ENCODE data around the gene AQP2.

The AQP2 gene

DNA sequence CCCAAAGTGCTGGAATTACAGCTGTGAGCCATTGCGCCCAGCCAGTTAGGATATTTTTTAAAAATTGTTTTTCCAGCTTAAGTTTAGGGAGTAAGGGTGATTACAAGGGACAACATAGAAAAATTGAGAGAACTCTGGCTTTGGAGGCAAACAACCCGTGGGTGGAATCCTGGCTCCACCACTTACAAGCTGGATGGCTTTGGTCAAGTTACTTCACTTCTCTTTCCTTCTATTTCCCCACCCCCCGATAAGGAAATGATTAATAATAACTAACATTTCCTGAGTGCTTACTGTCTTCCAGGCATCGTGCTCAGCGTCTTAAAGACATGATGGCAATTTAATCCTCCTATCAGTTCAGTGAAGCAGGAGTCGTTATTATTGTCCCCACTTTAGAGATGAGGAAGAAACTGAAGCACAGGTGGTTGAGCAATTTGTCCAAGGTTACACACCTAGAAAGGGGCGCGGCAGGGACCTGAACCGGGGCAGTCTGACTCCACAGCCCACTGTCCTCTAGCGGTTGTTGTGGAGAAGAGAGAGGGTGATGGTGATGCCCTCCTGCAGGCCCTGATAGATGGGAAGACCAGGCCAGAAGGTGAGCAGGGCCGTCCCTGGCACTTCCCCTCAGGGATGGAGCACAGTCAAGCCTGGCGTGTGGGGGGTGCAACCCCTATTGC lies 30.2 kb upstream of the AQP2 start:
- DNase-seq (ENCODE audit: low read depth) = no peak

GRCh38 chr12:49920915-49921286 lies 29.6 kb upstream of the AQP2 start:
- no peak for DNase-seq (ENCODE audit: low read depth)

DNA sequence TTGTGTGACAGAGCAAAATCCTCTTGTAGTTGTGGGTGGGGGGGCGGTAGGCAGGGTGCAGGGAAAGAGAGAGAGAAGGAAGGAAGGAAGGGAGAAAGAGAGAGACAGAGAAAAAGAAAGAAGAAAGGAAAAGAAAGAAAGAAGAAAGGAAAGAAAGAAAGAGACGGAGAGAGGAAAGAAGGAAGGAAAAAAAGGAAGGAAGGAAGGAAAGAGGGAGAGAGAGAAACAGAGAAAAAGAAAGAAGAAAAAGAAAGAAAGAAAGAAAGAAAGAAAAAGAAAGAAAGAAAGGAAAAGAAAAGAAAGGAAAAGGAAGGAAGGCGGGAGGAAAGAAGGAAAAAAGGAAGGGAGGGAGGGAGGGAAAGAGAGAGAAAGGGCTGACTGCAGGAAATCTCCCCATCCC lies 29.2 kb upstream of the AQP2 start:
- DNase-seq (ENCODE audit: low read depth) = no peak

- no peak for DNase-seq (ENCODE audit: low read depth)
Observed at GRCh38 chr12:49921936-49922335, 28.6 kb upstream of the AQP2 start.

DNA sequence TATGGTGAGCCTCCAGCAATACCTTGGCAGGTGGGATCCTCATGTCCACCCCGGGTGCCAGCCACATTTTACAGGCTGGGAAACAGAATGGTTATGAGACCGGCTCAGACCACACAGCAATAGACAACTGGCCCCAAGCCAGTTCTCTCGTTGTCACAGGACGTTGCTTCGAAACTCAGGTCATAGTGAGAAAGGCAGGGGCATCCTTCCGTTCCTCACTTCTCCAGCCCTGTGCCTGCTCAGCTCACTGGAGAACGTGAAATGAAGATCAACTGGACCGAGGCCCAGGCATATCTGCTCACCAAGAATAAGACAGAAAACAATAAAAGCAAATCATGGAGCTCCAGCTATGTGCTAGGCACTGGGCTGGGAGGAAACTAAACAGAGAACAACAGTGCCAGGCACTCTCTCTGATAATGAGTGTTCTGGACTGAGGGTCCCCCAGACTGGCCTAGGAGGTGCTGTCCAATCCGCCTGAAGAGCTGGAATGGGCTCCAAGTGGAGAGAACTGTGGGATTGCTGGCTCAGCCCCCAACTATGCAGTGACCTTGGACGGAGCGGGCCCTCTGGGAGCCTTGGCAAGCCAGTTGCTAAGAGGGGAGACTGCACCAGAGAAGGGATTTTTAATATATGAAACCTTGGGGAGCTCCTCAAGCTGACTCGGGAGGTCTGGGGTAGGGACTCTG lies 28.0 kb upstream of the AQP2 start:
- DNase-seq (ENCODE audit: low read depth) = no peak

- DNase-seq (ENCODE audit: low read depth) = no peak
Observed at GRCh38 chr12:49923035-49923644, 27.4 kb upstream of the AQP2 start.

GRCh38 chr12:49923880-49924556 lies 26.5 kb upstream of the AQP2 start:
- DNase-seq (ENCODE audit: low read depth) = no peak

DNA sequence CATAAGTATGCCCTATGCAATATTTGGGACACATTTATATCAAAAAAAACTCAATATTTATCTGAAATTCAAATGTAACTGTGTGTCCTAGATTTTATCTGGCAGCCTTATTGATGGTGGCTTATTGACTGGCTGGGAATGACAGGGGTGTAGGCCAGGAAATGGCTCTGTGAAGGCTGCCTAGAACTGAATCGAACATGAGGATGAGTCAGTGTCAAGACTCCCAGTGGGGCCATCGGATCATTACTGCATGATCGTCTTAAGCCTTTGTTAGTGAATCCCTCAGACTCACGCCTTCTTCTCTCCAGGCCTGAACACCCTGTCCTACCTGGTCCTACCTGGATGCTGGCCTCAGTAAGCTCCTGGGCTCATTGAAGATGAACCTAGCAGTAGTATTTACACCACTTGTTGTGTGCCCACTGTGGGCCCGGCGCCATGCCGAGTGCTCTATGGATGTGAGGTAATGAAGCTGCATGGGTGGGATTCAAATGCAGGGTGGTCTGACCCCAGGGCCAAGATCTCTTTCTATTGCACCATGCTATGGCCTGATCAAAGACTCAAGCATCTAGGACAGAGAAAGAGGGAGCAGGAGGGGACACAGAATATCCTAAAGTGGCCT lies 25.8 kb upstream of the AQP2 start:
- no peak for DNase-seq (ENCODE audit: low read depth)

- no peak for DNase-seq (ENCODE audit: low read depth)
Observed at GRCh38 chr12:49925433-49926204, 24.9 kb upstream of the AQP2 start.

DNA sequence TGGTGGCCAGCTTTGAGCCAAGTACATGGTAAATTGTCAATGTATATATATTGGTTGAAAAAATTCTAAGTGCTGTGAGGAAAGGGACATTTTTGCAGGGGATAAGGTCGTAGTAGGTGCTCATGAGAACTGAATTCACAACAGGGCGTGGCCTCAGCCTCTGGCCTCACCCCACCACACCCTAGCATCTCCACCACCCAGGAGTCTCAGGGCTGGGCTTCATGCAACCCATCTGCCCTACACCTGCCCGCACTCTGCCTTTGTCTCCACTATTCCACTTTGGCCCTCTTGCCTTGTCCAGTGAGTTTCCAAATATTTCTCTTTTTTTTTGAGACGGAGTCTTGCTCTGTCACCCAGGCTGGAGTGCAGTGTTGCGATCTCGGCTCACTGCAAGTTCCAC lies 22.1 kb upstream of the AQP2 start:
- no peak for DNase-seq (ENCODE audit: low read depth)

DNA sequence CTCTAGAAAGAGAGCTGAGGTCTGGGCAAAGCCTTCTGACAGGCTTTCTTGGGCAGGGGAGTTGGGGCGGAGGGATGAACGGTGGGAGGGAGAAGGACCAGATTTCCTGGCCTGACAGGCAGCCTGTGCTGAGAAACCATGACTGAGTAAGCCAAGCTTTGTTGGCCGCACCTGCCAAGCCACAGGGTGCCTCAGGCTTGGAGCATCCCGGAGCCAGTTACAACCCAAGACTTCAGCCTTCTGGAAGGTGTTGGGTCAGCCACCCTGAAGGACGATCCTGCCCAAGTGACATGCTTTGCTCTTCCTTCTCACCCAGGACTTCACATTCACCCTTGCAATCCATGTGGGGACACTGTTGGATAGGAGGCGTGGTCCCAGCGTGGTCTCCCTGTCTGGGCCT lies 21.0 kb upstream of the AQP2 start:
- no peak for DNase-seq (ENCODE audit: low read depth)

GRCh38 chr12:49930515-49931288 lies 19.8 kb upstream of the AQP2 start:
- peak; percentile 69 for DNase-seq (ENCODE audit: low read depth)

DNA sequence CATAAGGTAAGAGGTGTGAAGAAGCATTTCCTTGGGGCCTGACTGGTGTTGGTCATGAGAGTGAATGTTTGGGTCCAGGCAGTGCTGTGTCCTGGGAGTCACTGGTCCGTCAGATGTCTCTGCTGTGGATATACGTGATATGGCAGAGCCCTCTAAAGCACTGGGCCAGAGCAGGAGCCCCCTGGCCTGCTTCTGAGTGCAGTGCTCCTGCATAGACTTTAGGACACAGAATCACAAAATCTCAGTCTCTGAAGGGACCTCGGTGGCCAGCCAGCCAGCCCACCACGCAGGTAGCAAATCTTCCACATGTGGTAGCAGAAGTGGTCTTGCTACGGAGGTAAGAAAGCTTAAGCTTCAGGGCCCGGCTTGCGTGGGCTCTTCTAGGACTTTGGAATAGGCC lies 18.5 kb upstream of the AQP2 start:
- no peak for DNase-seq (ENCODE audit: low read depth)

GRCh38 chr12:49932533-49933130 lies 17.9 kb upstream of the AQP2 start:
- no peak for DNase-seq (ENCODE audit: low read depth)

- no peak for DNase-seq (ENCODE audit: low read depth)
Observed at GRCh38 chr12:49933796-49934195, 16.7 kb upstream of the AQP2 start.

DNA sequence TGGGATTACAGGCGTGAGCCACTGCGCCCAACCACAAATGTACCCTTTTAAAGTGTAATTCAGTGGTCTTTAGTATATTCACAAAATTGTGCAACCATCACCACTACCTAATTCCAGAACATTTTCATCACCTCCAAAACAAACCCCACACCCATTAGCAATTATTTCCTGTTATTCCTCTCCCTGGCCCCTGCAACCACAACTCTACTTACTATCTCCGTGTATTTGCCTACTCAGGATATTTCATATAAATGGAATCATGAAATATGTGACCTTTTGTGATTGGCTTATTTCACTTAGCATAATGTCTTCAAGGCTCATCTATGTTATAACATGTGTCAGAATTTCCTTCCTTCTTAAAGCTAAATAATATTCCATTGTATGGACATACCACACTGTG lies 16.0 kb upstream of the AQP2 start:
- no peak for DNase-seq (ENCODE audit: low read depth)

- no peak for DNase-seq (ENCODE audit: low read depth)
Observed at GRCh38 chr12:49936925-49937324, 13.6 kb upstream of the AQP2 start.

- DNase-seq (ENCODE audit: low read depth) = no peak
Observed at GRCh38 chr12:49937639-49938300, 12.8 kb upstream of the AQP2 start.

DNA sequence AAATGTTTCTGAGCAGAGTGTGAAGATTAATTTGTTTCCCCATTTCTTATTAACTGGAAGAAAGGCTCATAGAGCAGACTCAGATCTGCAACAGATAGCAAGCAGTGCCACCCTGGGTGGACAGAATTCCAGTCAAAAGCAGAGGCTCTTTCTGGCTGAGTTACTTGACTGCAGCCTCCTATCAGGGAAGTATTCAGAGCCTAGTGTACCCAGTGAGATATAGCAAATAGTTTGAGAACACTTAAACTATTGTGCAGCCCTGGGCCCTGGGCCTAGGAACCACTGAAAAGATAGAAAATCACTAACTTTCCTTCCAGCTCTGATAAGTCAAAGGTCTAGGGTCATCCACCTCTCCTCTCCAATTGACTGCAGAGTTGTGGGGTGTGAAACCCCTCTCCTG lies 11.2 kb upstream of the AQP2 start:
- DNase-seq (ENCODE audit: low read depth) = no peak

DNA sequence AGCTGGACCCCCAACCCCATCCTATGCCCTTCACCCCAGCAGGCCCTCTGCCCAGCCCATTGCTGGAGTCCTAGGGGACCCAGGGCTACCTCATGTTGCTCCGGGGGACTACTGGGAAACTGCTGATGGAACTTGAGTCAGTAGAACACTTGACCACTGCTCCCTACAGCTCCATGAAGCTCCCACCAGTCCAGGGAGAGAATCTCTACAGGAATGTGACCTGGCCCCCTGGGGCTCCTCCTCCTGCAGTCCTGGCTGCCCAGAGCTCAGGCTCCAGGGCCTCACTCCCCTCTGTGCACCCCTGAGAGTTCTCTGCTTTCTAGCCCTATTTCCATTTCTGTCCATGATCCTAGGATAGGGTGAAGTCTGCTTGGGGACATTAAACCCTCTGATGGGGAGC lies 10.8 kb upstream of the AQP2 start:
- DNase-seq (ENCODE audit: low read depth) = no peak
